HepG2 (cell line): ENCODE measurements around the gene CTDP1. TPM values are rescaled to one million over a fixed set of nuclear protein-coding genes. Genes with fewer than 3 reads are reported as not detected.

Experiments
- MEIS1 ChIP-seq: sonication (generic); formaldehyde crosslinking; IDR thresholded peaks from 2 replicates; pipeline ENCODE4 v1.9.0; 2021; ENCODE audit warnings: mild to moderate bottlenecking, missing genetic modification reagents, moderate library complexity, borderline replicate concordance
- TAF15 ChIP-seq: fragments of 200-400 bp; formaldehyde crosslinking; IDR thresholded peaks from one replicate; pipeline ENCODE4 v1.6.1; 2018; ENCODE audit warnings: mild to moderate bottlenecking, low read depth, low read length; ENCODE audit not compliant: poor library complexity, severe bottlenecking
- ZMAT3 ChIP-seq: sonication (generic); formaldehyde crosslinking; conservative IDR thresholded peaks from 2 replicates; pipeline ENCODE4 v1.7.0; 2021; ENCODE audit warnings: missing genetic modification reagents
- ZNF24 ChIP-seq: fragments of 450-650 bp; IDR thresholded peaks from 2 replicates; pipeline ENCODE4 v1.6.1; 2017; ENCODE audit warnings: antibody characterized with exemption, mild to moderate bottlenecking
- ZNF367 ChIP-seq: sonication (generic); formaldehyde crosslinking; IDR thresholded peaks from 2 replicates; pipeline ENCODE4 v1.4.0; 2020; ENCODE audit warnings: missing genetic modification reagents, borderline replicate concordance
- ZSCAN21 ChIP-seq: sonication (generic); formaldehyde crosslinking; IDR thresholded peaks from 2 replicates; pipeline ENCODE4 v1.8.0; 2022; ENCODE audit warnings: mild to moderate bottlenecking, missing genetic modification reagents, moderate library complexity, borderline replicate concordance
- polyA plus RNA-seq, 8 experiments: library from polyadenylated mRNA; depleted of rRNA in 3 of 8; stranded (reverse) in 7 of 8; unstranded in 1 of 8; fragments of >200 nt; fragmentation: Illumina TruSeq in 4 of 8; extraction: Trizol in 4 of 8; gene quantifications; 2 replicates each; pipeline versions ENCODE4 v1.2.1 to v1.2.3, GENCODE V29; 2011 to 2016; ENCODE audit warnings: low read depth in 4 of 8, missing spikeins in 1 of 8, mixed read lengths in 1 of 8; ENCODE audit not compliant: insufficient read depth in 1 of 8
- total RNA-seq, 5 experiments: library from RNA; depleted of rRNA; stranded (reverse); fragments of >200 nt; fragmentation: Illumina TruSeq; extraction: Trizol; gene quantifications; 2 replicates each; pipeline ENCODE4 v1.2.3, GENCODE V29; 2016; ENCODE audit warnings: low read depth in 1 of 5
- TF ChIP-seq, protein P1 (sequence below): sonication (generic); formaldehyde crosslinking; IDR thresholded peaks from 2 replicates; pipeline ENCODE4 v1.4.0; 2020; ENCODE audit warnings: missing genetic modification reagents
- TF ChIP-seq, protein P2 (sequence below), 2 experiments: IDR thresholded peaks; 2 replicates each; pipeline ENCODE4 v1.6.1; 2011 to 2012; ENCODE audit warnings: low read length in 2 of 2, borderline replicate concordance in 1 of 2, low read depth in 1 of 2, mild to moderate bottlenecking in 1 of 2, moderate library complexity in 1 of 2
- TF ChIP-seq, protein P3 (sequence below): IDR thresholded peaks from 2 replicates; pipeline ENCODE4 v1.6.1; 2012; ENCODE audit warnings: low read length, improper control_type of control experiment
- TF ChIP-seq, protein P4 (sequence below): sonication (generic); formaldehyde crosslinking; IDR thresholded peaks from 2 replicates; pipeline ENCODE4 v1.8.1; 2023; ENCODE audit warnings: mild to moderate bottlenecking, missing genetic modification reagents, borderline replicate concordance
- TF ChIP-seq, protein P5 (sequence below): fragments of 450-650 bp; IDR thresholded peaks from 2 replicates; pipeline ENCODE4 v1.6.1; 2017; ENCODE audit warnings: mild to moderate bottlenecking

Gene CTDP1
- total and polyA plus RNA-seq, 2 of the 13 experiments (the other 11 are each of a cell fraction or from before 2014, with no cell fraction given), result 6.9 to 11.0 TPM

DNA sequence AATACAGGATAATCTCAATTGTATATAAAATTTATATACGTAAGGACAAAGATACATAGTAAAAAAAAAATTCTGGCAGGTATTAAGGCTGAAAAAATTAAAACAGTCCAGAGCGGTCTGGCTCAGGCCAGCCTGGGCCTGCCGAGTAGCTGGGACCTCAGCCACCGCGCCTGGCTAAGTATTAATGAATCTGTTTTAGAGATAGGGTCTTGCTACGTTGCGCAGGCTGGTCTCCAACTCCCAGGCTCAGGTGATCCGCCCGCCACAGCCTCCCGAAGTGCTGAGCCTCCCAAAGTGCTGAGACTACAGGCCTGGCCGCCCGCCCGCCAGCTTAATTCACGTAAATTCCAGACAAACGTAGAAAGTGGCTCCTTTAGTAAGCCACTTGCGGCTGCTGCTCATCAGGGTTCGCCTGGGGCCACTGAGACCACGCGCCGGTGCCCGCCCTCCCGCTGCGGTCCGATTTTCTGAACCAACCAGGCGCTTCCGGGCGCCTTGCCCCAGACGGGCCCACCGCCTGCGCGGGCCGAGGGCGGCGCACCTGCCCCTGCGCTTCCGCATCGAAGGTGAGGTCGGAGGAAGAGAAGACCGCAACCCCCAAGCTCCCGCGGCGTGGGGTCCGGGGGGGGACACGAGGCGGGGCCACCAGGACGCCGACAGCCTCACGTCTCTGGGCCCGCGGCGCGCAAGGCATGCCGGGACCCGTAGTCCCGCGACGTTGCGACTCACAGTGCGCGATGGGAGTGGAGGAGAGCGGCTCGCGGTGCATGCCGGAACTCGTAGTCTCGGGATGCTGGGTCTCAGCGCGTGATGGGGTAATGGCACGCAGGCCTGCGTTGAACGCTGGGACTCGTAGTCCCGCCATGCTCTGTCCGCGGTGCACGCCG is 695 bp upstream of the CTDP1 start (continued):
- TF ChIP-seq, protein P1, sequence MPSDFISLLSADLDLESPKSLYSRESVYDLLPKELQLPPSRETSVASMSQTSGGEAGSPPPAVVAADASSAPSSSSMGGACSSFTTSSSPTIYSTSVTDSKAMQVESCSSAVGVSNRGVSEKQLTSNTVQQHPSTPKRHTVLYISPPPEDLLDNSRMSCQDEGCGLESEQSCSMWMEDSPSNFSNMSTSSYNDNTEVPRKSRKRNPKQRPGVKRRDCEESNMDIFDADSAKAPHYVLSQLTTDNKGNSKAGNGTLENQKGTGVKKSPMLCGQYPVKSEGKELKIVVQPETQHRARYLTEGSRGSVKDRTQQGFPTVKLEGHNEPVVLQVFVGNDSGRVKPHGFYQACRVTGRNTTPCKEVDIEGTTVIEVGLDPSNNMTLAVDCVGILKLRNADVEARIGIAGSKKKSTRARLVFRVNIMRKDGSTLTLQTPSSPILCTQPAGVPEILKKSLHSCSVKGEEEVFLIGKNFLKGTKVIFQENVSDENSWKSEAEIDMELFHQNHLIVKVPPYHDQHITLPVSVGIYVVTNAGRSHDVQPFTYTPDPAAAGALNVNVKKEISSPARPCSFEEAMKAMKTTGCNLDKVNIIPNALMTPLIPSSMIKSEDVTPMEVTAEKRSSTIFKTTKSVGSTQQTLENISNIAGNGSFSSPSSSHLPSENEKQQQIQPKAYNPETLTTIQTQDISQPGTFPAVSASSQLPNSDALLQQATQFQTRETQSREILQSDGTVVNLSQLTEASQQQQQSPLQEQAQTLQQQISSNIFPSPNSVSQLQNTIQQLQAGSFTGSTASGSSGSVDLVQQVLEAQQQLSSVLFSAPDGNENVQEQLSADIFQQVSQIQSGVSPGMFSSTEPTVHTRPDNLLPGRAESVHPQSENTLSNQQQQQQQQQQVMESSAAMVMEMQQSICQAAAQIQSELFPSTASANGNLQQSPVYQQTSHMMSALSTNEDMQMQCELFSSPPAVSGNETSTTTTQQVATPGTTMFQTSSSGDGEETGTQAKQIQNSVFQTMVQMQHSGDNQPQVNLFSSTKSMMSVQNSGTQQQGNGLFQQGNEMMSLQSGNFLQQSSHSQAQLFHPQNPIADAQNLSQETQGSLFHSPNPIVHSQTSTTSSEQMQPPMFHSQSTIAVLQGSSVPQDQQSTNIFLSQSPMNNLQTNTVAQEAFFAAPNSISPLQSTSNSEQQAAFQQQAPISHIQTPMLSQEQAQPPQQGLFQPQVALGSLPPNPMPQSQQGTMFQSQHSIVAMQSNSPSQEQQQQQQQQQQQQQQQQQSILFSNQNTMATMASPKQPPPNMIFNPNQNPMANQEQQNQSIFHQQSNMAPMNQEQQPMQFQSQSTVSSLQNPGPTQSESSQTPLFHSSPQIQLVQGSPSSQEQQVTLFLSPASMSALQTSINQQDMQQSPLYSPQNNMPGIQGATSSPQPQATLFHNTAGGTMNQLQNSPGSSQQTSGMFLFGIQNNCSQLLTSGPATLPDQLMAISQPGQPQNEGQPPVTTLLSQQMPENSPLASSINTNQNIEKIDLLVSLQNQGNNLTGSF (CRISPR knock-in tag), result peak; percentile 76
- TF ChIP-seq, protein P2, sequence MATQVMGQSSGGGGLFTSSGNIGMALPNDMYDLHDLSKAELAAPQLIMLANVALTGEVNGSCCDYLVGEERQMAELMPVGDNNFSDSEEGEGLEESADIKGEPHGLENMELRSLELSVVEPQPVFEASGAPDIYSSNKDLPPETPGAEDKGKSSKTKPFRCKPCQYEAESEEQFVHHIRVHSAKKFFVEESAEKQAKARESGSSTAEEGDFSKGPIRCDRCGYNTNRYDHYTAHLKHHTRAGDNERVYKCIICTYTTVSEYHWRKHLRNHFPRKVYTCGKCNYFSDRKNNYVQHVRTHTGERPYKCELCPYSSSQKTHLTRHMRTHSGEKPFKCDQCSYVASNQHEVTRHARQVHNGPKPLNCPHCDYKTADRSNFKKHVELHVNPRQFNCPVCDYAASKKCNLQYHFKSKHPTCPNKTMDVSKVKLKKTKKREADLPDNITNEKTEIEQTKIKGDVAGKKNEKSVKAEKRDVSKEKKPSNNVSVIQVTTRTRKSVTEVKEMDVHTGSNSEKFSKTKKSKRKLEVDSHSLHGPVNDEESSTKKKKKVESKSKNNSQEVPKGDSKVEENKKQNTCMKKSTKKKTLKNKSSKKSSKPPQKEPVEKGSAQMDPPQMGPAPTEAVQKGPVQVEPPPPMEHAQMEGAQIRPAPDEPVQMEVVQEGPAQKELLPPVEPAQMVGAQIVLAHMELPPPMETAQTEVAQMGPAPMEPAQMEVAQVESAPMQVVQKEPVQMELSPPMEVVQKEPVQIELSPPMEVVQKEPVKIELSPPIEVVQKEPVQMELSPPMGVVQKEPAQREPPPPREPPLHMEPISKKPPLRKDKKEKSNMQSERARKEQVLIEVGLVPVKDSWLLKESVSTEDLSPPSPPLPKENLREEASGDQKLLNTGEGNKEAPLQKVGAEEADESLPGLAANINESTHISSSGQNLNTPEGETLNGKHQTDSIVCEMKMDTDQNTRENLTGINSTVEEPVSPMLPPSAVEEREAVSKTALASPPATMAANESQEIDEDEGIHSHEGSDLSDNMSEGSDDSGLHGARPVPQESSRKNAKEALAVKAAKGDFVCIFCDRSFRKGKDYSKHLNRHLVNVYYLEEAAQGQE (IDR thresholded peaks at IDR 0.05; ENCODE audit: borderline replicate concordance in 1 of 2, low read depth in 1 of 2, low read length in 2 of 2), result peak in 1 of 2 experiments; percentile 22; a peak in 1 of 4 replicates
- TF ChIP-seq ZMAT3 (CRISPR knock-in tag) (peak; percentile 82), ZNF367 (CRISPR knock-in tag) (no peak), ZNF24 (no peak), MEIS1 (CRISPR knock-in tag) (peak; percentile 89; the same call in 1 of the 2 replicates), ZSCAN21 (no peak; the same call in none of the 2 replicates), TAF15 (peak; percentile 26)
- TF ChIP-seq, protein P3, sequence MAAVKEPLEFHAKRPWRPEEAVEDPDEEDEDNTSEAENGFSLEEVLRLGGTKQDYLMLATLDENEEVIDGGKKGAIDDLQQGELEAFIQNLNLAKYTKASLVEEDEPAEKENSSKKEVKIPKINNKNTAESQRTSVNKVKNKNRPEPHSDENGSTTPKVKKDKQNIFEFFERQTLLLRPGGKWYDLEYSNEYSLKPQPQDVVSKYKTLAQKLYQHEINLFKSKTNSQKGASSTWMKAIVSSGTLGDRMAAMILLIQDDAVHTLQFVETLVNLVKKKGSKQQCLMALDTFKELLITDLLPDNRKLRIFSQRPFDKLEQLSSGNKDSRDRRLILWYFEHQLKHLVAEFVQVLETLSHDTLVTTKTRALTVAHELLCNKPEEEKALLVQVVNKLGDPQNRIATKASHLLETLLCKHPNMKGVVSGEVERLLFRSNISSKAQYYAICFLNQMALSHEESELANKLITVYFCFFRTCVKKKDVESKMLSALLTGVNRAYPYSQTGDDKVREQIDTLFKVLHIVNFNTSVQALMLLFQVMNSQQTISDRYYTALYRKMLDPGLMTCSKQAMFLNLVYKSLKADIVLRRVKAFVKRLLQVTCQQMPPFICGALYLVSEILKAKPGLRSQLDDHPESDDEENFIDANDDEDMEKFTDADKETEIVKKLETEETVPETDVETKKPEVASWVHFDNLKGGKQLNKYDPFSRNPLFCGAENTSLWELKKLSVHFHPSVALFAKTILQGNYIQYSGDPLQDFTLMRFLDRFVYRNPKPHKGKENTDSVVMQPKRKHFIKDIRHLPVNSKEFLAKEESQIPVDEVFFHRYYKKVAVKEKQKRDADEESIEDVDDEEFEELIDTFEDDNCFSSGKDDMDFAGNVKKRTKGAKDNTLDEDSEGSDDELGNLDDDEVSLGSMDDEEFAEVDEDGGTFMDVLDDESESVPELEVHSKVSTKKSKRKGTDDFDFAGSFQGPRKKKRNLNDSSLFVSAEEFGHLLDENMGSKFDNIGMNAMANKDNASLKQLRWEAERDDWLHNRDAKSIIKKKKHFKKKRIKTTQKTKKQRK, result no peak
- TF ChIP-seq, protein P4, sequence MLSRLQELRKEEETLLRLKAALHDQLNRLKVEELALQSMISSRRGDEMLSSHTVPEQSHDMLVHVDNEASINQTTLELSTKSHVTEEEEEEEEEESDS (CRISPR knock-in tag), result no peak
- TF ChIP-seq, protein P5, sequence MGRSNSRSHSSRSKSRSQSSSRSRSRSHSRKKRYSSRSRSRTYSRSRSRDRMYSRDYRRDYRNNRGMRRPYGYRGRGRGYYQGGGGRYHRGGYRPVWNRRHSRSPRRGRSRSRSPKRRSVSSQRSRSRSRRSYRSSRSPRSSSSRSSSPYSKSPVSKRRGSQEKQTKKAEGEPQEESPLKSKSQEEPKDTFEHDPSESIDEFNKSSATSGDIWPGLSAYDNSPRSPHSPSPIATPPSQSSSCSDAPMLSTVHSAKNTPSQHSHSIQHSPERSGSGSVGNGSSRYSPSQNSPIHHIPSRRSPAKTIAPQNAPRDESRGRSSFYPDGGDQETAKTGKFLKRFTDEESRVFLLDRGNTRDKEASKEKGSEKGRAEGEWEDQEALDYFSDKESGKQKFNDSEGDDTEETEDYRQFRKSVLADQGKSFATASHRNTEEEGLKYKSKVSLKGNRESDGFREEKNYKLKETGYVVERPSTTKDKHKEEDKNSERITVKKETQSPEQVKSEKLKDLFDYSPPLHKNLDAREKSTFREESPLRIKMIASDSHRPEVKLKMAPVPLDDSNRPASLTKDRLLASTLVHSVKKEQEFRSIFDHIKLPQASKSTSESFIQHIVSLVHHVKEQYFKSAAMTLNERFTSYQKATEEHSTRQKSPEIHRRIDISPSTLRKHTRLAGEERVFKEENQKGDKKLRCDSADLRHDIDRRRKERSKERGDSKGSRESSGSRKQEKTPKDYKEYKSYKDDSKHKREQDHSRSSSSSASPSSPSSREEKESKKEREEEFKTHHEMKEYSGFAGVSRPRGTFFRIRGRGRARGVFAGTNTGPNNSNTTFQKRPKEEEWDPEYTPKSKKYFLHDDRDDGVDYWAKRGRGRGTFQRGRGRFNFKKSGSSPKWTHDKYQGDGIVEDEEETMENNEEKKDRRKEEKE, result no peak
